GM21723 (cell line): Measurements from ENCODE around the gene DDAH2.
A peak's percentile ranks its signal among the peaks of the same experiment; 100 is the strongest.

Source experiments
- ATAC-seq: cut with Tn5 transposase; IDR thresholded peaks from one replicate; pipeline ENCODE4 v1.9.1; 2021; ENCODE audit warnings: mild to moderate bottlenecking, moderate library complexity; ENCODE audit not compliant: unreplicated experiment

DDAH2 gene

GRCh38 chr6:31761343-31761742 is 32.2 kb upstream of the DDAH2 start:
- ATAC-seq = no peak

GRCh38 chr6:31760790-31761189 is 31.7 kb upstream of the DDAH2 start:
- ATAC-seq = no peak

GRCh38 chr6:31758281-31758680 is 29.2 kb upstream of the DDAH2 start:
- no peak for ATAC-seq

GRCh38 chr6:31752739-31753319 is 23.7 kb upstream of the DDAH2 start:
- no peak for ATAC-seq

- no peak for ATAC-seq
Measured at GRCh38 chr6:31750411-31751022, 21.4 kb upstream of the DDAH2 start.

- ATAC-seq = no peak
Measured at GRCh38 chr6:31749301-31750036, 20.4 kb upstream of the DDAH2 start.

- ATAC-seq = no peak
Measured at GRCh38 chr6:31744422-31744821, 15.3 kb upstream of the DDAH2 start.

GRCh38 chr6:31742894-31743293 is 13.8 kb upstream of the DDAH2 start:
- ATAC-seq = no peak

- ATAC-seq = no peak
Measured at GRCh38 chr6:31741815-31742214, 12.7 kb upstream of the DDAH2 start.

GRCh38 chr6:31740397-31741223 is 11.5 kb upstream of the DDAH2 start:
- peak; percentile 8 for ATAC-seq

- ATAC-seq = peak; percentile 64
Measured at GRCh38 chr6:31739639-31740396, 10.7 kb upstream of the DDAH2 start, which contains the start of gene MSH5. Gene MSH5, plus strand, starts transcription at chr6:31740005. Its CDS starts 462 bp downstream, at chr6:31740467.

- peak; percentile 24 for ATAC-seq
Measured at GRCh38 chr6:31737991-31738979, 9.2 kb upstream of the DDAH2 start.

- ATAC-seq = no peak
Measured at GRCh38 chr6:31737315-31737990, 8.4 kb upstream of the DDAH2 start.

- no peak for ATAC-seq
Measured at GRCh38 chr6:31736768-31737314, 7.7 kb upstream of the DDAH2 start.

GRCh38 chr6:31736021-31736767 is 7.1 kb upstream of the DDAH2 start, which contains the start of gene CLIC1:
Gene CLIC1, minus strand, starts transcription at chr6:31736530. Its CDS starts 230 bp downstream, at chr6:31736300.
- no peak for ATAC-seq

- ATAC-seq = peak; percentile 28
Measured at GRCh38 chr6:31734821-31735406, 5.8 kb upstream of the DDAH2 start.

- ATAC-seq = no peak
Measured at GRCh38 chr6:31734247-31734820, 5.2 kb upstream of the DDAH2 start.
